Activated CD4-positive, alpha-beta memory T cell treated with anti-CD3 and anti-CD28 coated beads, Interleukin-2, amount 10 ng/mL, durations not matched to agents 7 days and 5 days (primary cell): Measurements from ENCODE around the gene KRTAP19-5. TPM values are rescaled to one million over a fixed set of nuclear protein-coding genes. Genes with fewer than 3 reads are reported as not detected.

ENCODE experiments used
- CTCF ChIA-PET: fragments of 350-600 bp; sonication (Branson Sonifier 250); formaldehyde crosslinking; loops from one replicate; lab custom pipeline; 2021; ENCODE audit warnings: antibody characterized with exemption, inconsistent platforms; lab: Charles Lee
- POLR2A ChIA-PET: fragments of 350-600 bp; sonication (Branson Sonifier 250); formaldehyde crosslinking; loops from one replicate; lab custom pipeline; 2021; ENCODE audit warnings: antibody characterized with exemption; lab: Charles Lee
- DNase-seq: peaks from one replicate; pipeline ENCODE4 v3.0.0-alpha.2; 2020
- H3K27ac Mint-ChIP-seq: one replicate; pipeline ENCODE4 v1.8.0; 2021; ENCODE audit warnings: mild to moderate bottlenecking, mixed read lengths
- H3K27me3 Mint-ChIP-seq: one replicate; pipeline ENCODE4 v1.8.0; 2021; ENCODE audit warnings: mixed read lengths
- H3K36me3 Mint-ChIP-seq: one replicate; pipeline ENCODE4 v1.8.0; 2021; ENCODE audit warnings: low read depth, mixed read lengths
- H3K4me1 Mint-ChIP-seq: one replicate; pipeline ENCODE4 v1.8.0; 2021; ENCODE audit warnings: mixed read lengths
- H3K4me3 Mint-ChIP-seq: one replicate; pipeline ENCODE4 v1.8.0; 2021; ENCODE audit warnings: mild to moderate bottlenecking, mixed read lengths
- H3K9me3 Mint-ChIP-seq: one replicate; pipeline ENCODE4 v1.8.0; 2021; ENCODE audit warnings: mixed read lengths
- total RNA-seq, 2 experiments: library from RNA; stranded (reverse); gene quantifications; one replicate each; pipeline ENCODE4 v1.2.3, GENCODE V29; 2021

The KRTAP19-5 gene
- total RNA-seq, 2 experiments from 2014 or later = not detected

GRCh38 chr21:30468900-30469714 is 32.8 kb downstream of the KRTAP19-5 start:
- H3K4me3 Mint-ChIP-seq = no peak overlapping the region
- no peaks in the 10 kb centered on the region for H3K36me3 Mint-ChIP-seq
- no peaks in the 10 kb centered on the region for H3K9me3 Mint-ChIP-seq
- H3K27ac Mint-ChIP-seq = no peak overlapping the region
- H3K27me3 Mint-ChIP-seq = no peaks in the 10 kb centered on the region
- DNase-seq = no peak
- H3K4me1 Mint-ChIP-seq = no peaks in the 10 kb centered on the region
- ChIA-PET POLR2A (no interaction called here), CTCF (no interaction called here)

GRCh38 chr21:30463713-30464112 is 38.2 kb downstream of the KRTAP19-5 start:
- Mint-ChIP-seq H3K27ac (no peak overlapping the region), H3K4me1 (no peaks in the 10 kb centered on the region), H3K27me3 (no peaks in the 10 kb centered on the region), H3K36me3 (no peaks in the 10 kb centered on the region), H3K9me3 (peaks cover 4% of the 10 kb centered on the region), H3K4me3 (no peak overlapping the region)
- CTCF ChIA-PET = interaction anchor here (0.7 kb wide), 1 partner anchor 1359 kb away, joined by 4 read pairs; no protein-coding TSS in a partner anchor
- DNase-seq = no peak
- POLR2A ChIA-PET = no interaction called here

Other genes starting within 250 kb of the KRTAP19-5 start
- gene KRTAP24-1, start 219.2 kb downstream of the KRTAP19-5 start, total RNA-seq = not detected
- not detected for gene KRTAP25-1, start 212.6 kb downstream of the KRTAP19-5 start, total RNA-seq
- not detected for gene KRTAP26-1, start 181.8 kb downstream of the KRTAP19-5 start, total RNA-seq
- gene KRTAP27-1, start 164.4 kb downstream of the KRTAP19-5 start, total RNA-seq = not detected
- gene KRTAP23-1, start 153.5 kb downstream of the KRTAP19-5 start, total RNA-seq = not detected
- not detected for gene KRTAP13-2, start 129.9 kb downstream of the KRTAP19-5 start, total RNA-seq
- gene KRTAP13-1, start 106.1 kb downstream of the KRTAP19-5 start, total RNA-seq = not detected
- not detected for gene KRTAP13-3, start 76.2 kb downstream of the KRTAP19-5 start, total RNA-seq
- not detected for gene KRTAP13-4, start 71.9 kb downstream of the KRTAP19-5 start, total RNA-seq
- not detected for gene KRTAP15-1, start 61.9 kb downstream of the KRTAP19-5 start, total RNA-seq
- gene KRTAP19-1, start 21.8 kb downstream of the KRTAP19-5 start, total RNA-seq = not detected
- not detected for gene KRTAP19-2, start 14.7 kb downstream of the KRTAP19-5 start, total RNA-seq
- gene KRTAP19-3, start 10.1 kb downstream of the KRTAP19-5 start, total RNA-seq = not detected
- not detected for gene KRTAP19-4, start 5.0 kb downstream of the KRTAP19-5 start, total RNA-seq
- not detected for gene KRTAP19-6, start 39.7 kb upstream of the KRTAP19-5 start, total RNA-seq
- not detected for gene KRTAP19-7, start 59.2 kb upstream of the KRTAP19-5 start, total RNA-seq
- gene KRTAP22-2, start 88.3 kb upstream of the KRTAP19-5 start, total RNA-seq = not detected
- gene KRTAP6-3, start 90.3 kb upstream of the KRTAP19-5 start, total RNA-seq = not detected
- gene KRTAP6-2, start 96.8 kb upstream of the KRTAP19-5 start, total RNA-seq = not detected
- not detected for gene KRTAP22-1, start 98.9 kb upstream of the KRTAP19-5 start, total RNA-seq
- not detected for gene KRTAP6-1, start 111.8 kb upstream of the KRTAP19-5 start, total RNA-seq
- not detected for gene KRTAP20-1, start 114.3 kb upstream of the KRTAP19-5 start, total RNA-seq
- gene KRTAP20-4, start 118.5 kb upstream of the KRTAP19-5 start, total RNA-seq = not detected
- gene KRTAP20-2, start 133.1 kb upstream of the KRTAP19-5 start, total RNA-seq = not detected
- not detected for gene KRTAP20-3, start 140.7 kb upstream of the KRTAP19-5 start, total RNA-seq
- gene KRTAP21-3, start 216.6 kb upstream of the KRTAP19-5 start, total RNA-seq = not detected
- gene KRTAP21-2, start 245.1 kb upstream of the KRTAP19-5 start, total RNA-seq = not detected